ENCODE data around the gene OGFR.

Gene OGFR

GRCh38 chr20:62811320-62811719, 6.7 kb downstream of the OGFR start:
- H2AK5ac ChIP-seq (ENCODE audit: low read depth, low read length), result no peak overlapping the region
- no peak overlapping the region for H2BK5ac ChIP-seq (ENCODE audit: low read length)
- H3K9me3 ChIP-seq (replicated peaks in 1 of 2; ENCODE audit: control insufficient read depth in 2 of 2, insufficient read depth in 1 of 2, low read depth in 1 of 2, low read length in 2 of 2), result no peaks in the 10 kb centered on the region
- WGBS, 2 donors (ENCODE audit: extremely low coverage in 2 of 2, insufficient read length in 2 of 2, insufficient replicate concordance in 1 of 2), result no CpG with 5 or more reads among the region's 21 CpGs
- no peak overlapping the region for H2BK15ac ChIP-seq (ENCODE audit: low read length)
- no peak overlapping the region for H3K4me3 ChIP-seq (ENCODE audit: low read length in 2 of 2)
- H3K4ac ChIP-seq (ENCODE audit: low read length), result no peak overlapping the region
- H2BK120ac ChIP-seq (ENCODE audit: low read depth, low read length), result no peak overlapping the region
- no peak overlapping the region for H2BK12ac ChIP-seq (ENCODE audit: low read length)
- no peak overlapping the region for H3K9ac ChIP-seq (ENCODE audit: low read depth, low read length, poor library complexity)
- H3K4me1 ChIP-seq (ENCODE audit: control insufficient read depth in 2 of 2, insufficient read depth in 1 of 2, low read depth in 1 of 2, low read length in 2 of 2), result peaks cover 10 to 19% of the 10 kb centered on the region in 2 donors
- H3K27me3 ChIP-seq (ENCODE audit: control insufficient read depth in 3 of 3, insufficient read depth in 3 of 3, low read depth in 1 of 3, low read length in 3 of 3), result peaks cover 0 to 8% (median 1%) of the 10 kb centered on the region in 3 experiments
- H4K91ac ChIP-seq (ENCODE audit: low read depth, low read length, poor library complexity), result no peak overlapping the region
- H3K18ac ChIP-seq (ENCODE audit: low read length), result no peak overlapping the region
- H3K79me1 ChIP-seq (ENCODE audit: low read depth, low read length), result peaks cover 5% of the 10 kb centered on the region
- no peak for DNase-seq (ENCODE audit: low spot score)
- no peak overlapping the region for H3K27ac ChIP-seq (replicated peaks; ENCODE audit: low read length)
- H4K8ac ChIP-seq (ENCODE audit: low read depth, low read length), result no peak overlapping the region
- H3K23ac ChIP-seq (ENCODE audit: low read depth, low read length, poor library complexity), result no peak overlapping the region
- H3K4me2 ChIP-seq (ENCODE audit: insufficient read depth, low read length, poor library complexity, severe bottlenecking), result no peak overlapping the region
- H2AFZ ChIP-seq (ENCODE audit: low read length), result no peak overlapping the region
- H3K14ac ChIP-seq (ENCODE audit: low read length), result no peak overlapping the region
- H3K36me3 ChIP-seq (replicated peaks in 1 of 2; ENCODE audit: control insufficient read depth in 2 of 2, insufficient read depth in 2 of 2, low read length in 2 of 2), result peaks cover 16 to 54% of the 10 kb centered on the region in 2 donors

- Histone ChIP-seq H3K27ac (replicated peaks; ENCODE audit: low read length) (no peak overlapping the region), H4K91ac (ENCODE audit: low read depth, low read length, poor library complexity) (no peak overlapping the region), H2AFZ (ENCODE audit: low read length) (no peak overlapping the region), H3K79me1 (ENCODE audit: low read depth, low read length) (peaks cover 3% of the 10 kb centered on the region), H2BK15ac (ENCODE audit: low read length) (no peak overlapping the region), H3K27me3 (ENCODE audit: control insufficient read depth in 3 of 3, insufficient read depth in 3 of 3, low read depth in 1 of 3, low read length in 3 of 3) (peaks cover 0 to 11% (median 3%) of the 10 kb centered on the region in 3 experiments), H4K8ac (ENCODE audit: low read depth, low read length) (no peak overlapping the region), H3K4ac (ENCODE audit: low read length) (no peak overlapping the region), H3K4me1 (ENCODE audit: control insufficient read depth in 2 of 2, insufficient read depth in 1 of 2, low read depth in 1 of 2, low read length in 2 of 2) (peaks cover 7 to 18% of the 10 kb centered on the region in 2 donors), H2AK5ac (ENCODE audit: low read depth, low read length) (no peak overlapping the region), H3K9ac (ENCODE audit: low read depth, low read length, poor library complexity) (no peak overlapping the region), H2BK5ac (ENCODE audit: low read length) (peak overlapping the region; percentile 24), H3K36me3 (replicated peaks in 1 of 2; ENCODE audit: control insufficient read depth in 2 of 2, insufficient read depth in 2 of 2, low read length in 2 of 2) (peaks cover 16 to 52% of the 10 kb centered on the region in 2 donors), H3K18ac (ENCODE audit: low read length) (no peak overlapping the region), H2BK120ac (ENCODE audit: low read depth, low read length) (no peak overlapping the region), H3K4me3 (ENCODE audit: low read length in 2 of 2) (no peak overlapping the region), H3K9me3 (replicated peaks in 1 of 2; ENCODE audit: control insufficient read depth in 2 of 2, insufficient read depth in 1 of 2, low read depth in 1 of 2, low read length in 2 of 2) (no peaks in the 10 kb centered on the region), H3K14ac (ENCODE audit: low read length) (no peak overlapping the region), H3K23ac (ENCODE audit: low read depth, low read length, poor library complexity) (no peak overlapping the region), H2BK12ac (ENCODE audit: low read length) (no peak overlapping the region), H3K4me2 (ENCODE audit: insufficient read depth, low read length, poor library complexity, severe bottlenecking) (no peak overlapping the region)
- DNase-seq (ENCODE audit: low spot score), result no peak
- WGBS, 2 donors (ENCODE audit: extremely low coverage in 2 of 2, insufficient read length in 2 of 2, insufficient replicate concordance in 1 of 2), result no CpG with 5 or more reads among the region's 10 CpGs
These were observed 7.1 kb downstream of the OGFR start for GRCh38 chr20:62811720-62812119.

GRCh38 chr20:62812181-62812906, 7.7 kb downstream of the OGFR start:
- no peak overlapping the region for H2BK120ac ChIP-seq (ENCODE audit: low read depth, low read length)
- H2BK15ac ChIP-seq (ENCODE audit: low read length), result no peak overlapping the region
- H2BK5ac ChIP-seq (ENCODE audit: low read length), result no peak overlapping the region
- H3K9me3 ChIP-seq (replicated peaks in 1 of 2; ENCODE audit: control insufficient read depth in 2 of 2, insufficient read depth in 1 of 2, low read depth in 1 of 2, low read length in 2 of 2), result no peaks in the 10 kb centered on the region
- H3K27me3 ChIP-seq (ENCODE audit: control insufficient read depth in 3 of 3, insufficient read depth in 3 of 3, low read depth in 1 of 3, low read length in 3 of 3), result peaks cover 0 to 15% (median 6%) of the 10 kb centered on the region in 3 experiments
- peaks cover 4 to 17% of the 10 kb centered on the region in 2 donors for H3K4me1 ChIP-seq (ENCODE audit: control insufficient read depth in 2 of 2, insufficient read depth in 1 of 2, low read depth in 1 of 2, low read length in 2 of 2)
- no peak overlapping the region for H3K18ac ChIP-seq (ENCODE audit: low read length)
- H3K14ac ChIP-seq (ENCODE audit: low read length), result no peak overlapping the region
- no peak overlapping the region for H3K4me3 ChIP-seq (ENCODE audit: low read length in 2 of 2)
- H2AK5ac ChIP-seq (ENCODE audit: low read depth, low read length), result peak overlapping the region; percentile 81
- H3K4me2 ChIP-seq (ENCODE audit: insufficient read depth, low read length, poor library complexity, severe bottlenecking), result no peak overlapping the region
- no peak overlapping the region for H3K4ac ChIP-seq (ENCODE audit: low read length)
- H4K91ac ChIP-seq (ENCODE audit: low read depth, low read length, poor library complexity), result no peak overlapping the region
- peaks cover 2% of the 10 kb centered on the region for H3K79me1 ChIP-seq (ENCODE audit: low read depth, low read length)
- peaks cover 16 to 47% of the 10 kb centered on the region in 2 donors for H3K36me3 ChIP-seq (replicated peaks in 1 of 2; ENCODE audit: control insufficient read depth in 2 of 2, insufficient read depth in 2 of 2, low read length in 2 of 2)
- no peak overlapping the region for H3K23ac ChIP-seq (ENCODE audit: low read depth, low read length, poor library complexity)
- H4K8ac ChIP-seq (ENCODE audit: low read depth, low read length), result no peak overlapping the region
- DNase-seq (ENCODE audit: low spot score), result no peak
- WGBS, 2 donors (ENCODE audit: extremely low coverage in 2 of 2, insufficient read length in 2 of 2, insufficient replicate concordance in 1 of 2), result no CpG with 5 or more reads among the region's 43 CpGs
- H2BK12ac ChIP-seq (ENCODE audit: low read length), result no peak overlapping the region
- H3K27ac ChIP-seq (replicated peaks; ENCODE audit: low read length), result no peak overlapping the region
- H3K9ac ChIP-seq (ENCODE audit: low read depth, low read length, poor library complexity), result no peak overlapping the region
- no peak overlapping the region for H2AFZ ChIP-seq (ENCODE audit: low read length)

GRCh38 chr20:62812907-62813200, 8.2 kb downstream of the OGFR start:
- Histone ChIP-seq H2BK15ac (ENCODE audit: low read length) (no peak overlapping the region), H4K91ac (ENCODE audit: low read depth, low read length, poor library complexity) (no peak overlapping the region), H3K27ac (replicated peaks; ENCODE audit: low read length) (no peak overlapping the region), H2AFZ (ENCODE audit: low read length) (no peak overlapping the region), H3K9me3 (replicated peaks in 1 of 2; ENCODE audit: control insufficient read depth in 2 of 2, insufficient read depth in 1 of 2, low read depth in 1 of 2, low read length in 2 of 2) (no peaks in the 10 kb centered on the region), H4K8ac (ENCODE audit: low read depth, low read length) (no peak overlapping the region), H3K27me3 (ENCODE audit: control insufficient read depth in 3 of 3, insufficient read depth in 3 of 3, low read depth in 1 of 3, low read length in 3 of 3) (peaks cover 0 to 21% (median 10%) of the 10 kb centered on the region in 3 experiments), H2AK5ac (ENCODE audit: low read depth, low read length) (peak overlapping the region; percentile 81), H3K4me3 (ENCODE audit: low read length in 2 of 2) (no peak overlapping the region), H3K9ac (ENCODE audit: low read depth, low read length, poor library complexity) (no peak overlapping the region), H3K18ac (ENCODE audit: low read length) (no peak overlapping the region), H3K36me3 (replicated peaks in 1 of 2; ENCODE audit: control insufficient read depth in 2 of 2, insufficient read depth in 2 of 2, low read length in 2 of 2) (peaks cover 14 to 42% of the 10 kb centered on the region in 2 donors), H3K14ac (ENCODE audit: low read length) (no peak overlapping the region), H2BK12ac (ENCODE audit: low read length) (no peak overlapping the region), H3K4ac (ENCODE audit: low read length) (no peak overlapping the region), H2BK120ac (ENCODE audit: low read depth, low read length) (no peak overlapping the region), H3K79me1 (ENCODE audit: low read depth, low read length) (peaks cover 2% of the 10 kb centered on the region), H2BK5ac (ENCODE audit: low read length) (no peak overlapping the region), H3K4me1 (ENCODE audit: control insufficient read depth in 2 of 2, insufficient read depth in 1 of 2, low read depth in 1 of 2, low read length in 2 of 2) (peaks cover 4 to 20% of the 10 kb centered on the region in 2 donors), H3K4me2 (ENCODE audit: insufficient read depth, low read length, poor library complexity, severe bottlenecking) (no peak overlapping the region), H3K23ac (ENCODE audit: low read depth, low read length, poor library complexity) (no peak overlapping the region)
- no CpG with 5 or more reads among the region's 11 CpGs for WGBS, 2 donors (ENCODE audit: extremely low coverage in 2 of 2, insufficient read length in 2 of 2, insufficient replicate concordance in 1 of 2)
- no peak for DNase-seq (ENCODE audit: low spot score)

Data from neuronal stem cell (in vitro differentiated cells).